Thymus (tissue), 11 donors: ENCODE results near the gene PRPS1. TPM values are rescaled to one million over a fixed set of nuclear protein-coding genes. Genes with fewer than 3 reads are reported as not detected.

Experiments
- DNase-seq, 9 donors: peaks; one replicate each; pipeline ENCODE4 v3.0.0-alpha.2; 2013; ENCODE audit warnings: low spot score in 9 of 9, low read depth in 6 of 9, missing footprints in 1 of 9
- H3K27ac ChIP-seq, 2 donors: one replicate each; pipeline ENCODE4 v1.5.1; 2013; ENCODE audit warnings: control low read depth in 1 of 2, low read depth in 1 of 2, low read length in 1 of 2, mild to moderate bottlenecking in 1 of 2, moderate library complexity in 1 of 2
- H3K27me3 ChIP-seq, 2 donors: one replicate each; pipeline ENCODE4 v1.5.1; 2013; ENCODE audit warnings: low read length in 1 of 2; ENCODE audit not compliant: control insufficient read depth in 2 of 2, insufficient read depth in 1 of 2
- H3K36me3 ChIP-seq, 2 donors: one replicate each; pipeline ENCODE4 v1.5.1; 2013; ENCODE audit warnings: low read length in 1 of 2, mild to moderate bottlenecking in 1 of 2, moderate library complexity in 1 of 2; ENCODE audit not compliant: control insufficient read depth in 2 of 2, insufficient read depth in 2 of 2
- H3K4me1 ChIP-seq, 2 donors: one replicate each; pipeline ENCODE4 v1.5.1; 2013; ENCODE audit warnings: low read length in 2 of 2; ENCODE audit not compliant: control insufficient read depth in 2 of 2, insufficient read depth in 2 of 2
- H3K4me3 ChIP-seq, 2 donors: one replicate each; pipeline ENCODE4 v1.5.1; 2013; ENCODE audit warnings: low read length in 2 of 2, control low read depth in 1 of 2, mild to moderate bottlenecking in 1 of 2
- H3K9me3 ChIP-seq, 2 donors: one replicate each; pipeline ENCODE4 v1.5.1; 2013; ENCODE audit warnings: low read length in 1 of 2, mild to moderate bottlenecking in 1 of 2; ENCODE audit not compliant: control insufficient read depth in 2 of 2, insufficient read depth in 1 of 2
- WGBS: extraction: QIAGEN DNeasy Blood & Tissue Kit; methylation state at CpG from one replicate; pipeline ENCODE4 v1.1.7; 2013; 5-methylcytosine and 5-hydroxymethylcytosine counted together
- polyA plus RNA-seq: library from polyadenylated mRNA; stranded (reverse); fragments of 200-250 nt; gene quantifications from one replicate; pipeline ENCODE4 v1.2.3, GENCODE V29; 2013
- total RNA-seq: library from RNA; stranded (reverse); fragments of 120-200 nt; gene quantifications from one replicate; pipeline ENCODE4 v1.2.4, GENCODE V29; 2013
- donor health status: healthy.

Gene PRPS1
- total and polyA plus RNA-seq, 2 donors = 26.4 to 41.7 TPM

DNA sequence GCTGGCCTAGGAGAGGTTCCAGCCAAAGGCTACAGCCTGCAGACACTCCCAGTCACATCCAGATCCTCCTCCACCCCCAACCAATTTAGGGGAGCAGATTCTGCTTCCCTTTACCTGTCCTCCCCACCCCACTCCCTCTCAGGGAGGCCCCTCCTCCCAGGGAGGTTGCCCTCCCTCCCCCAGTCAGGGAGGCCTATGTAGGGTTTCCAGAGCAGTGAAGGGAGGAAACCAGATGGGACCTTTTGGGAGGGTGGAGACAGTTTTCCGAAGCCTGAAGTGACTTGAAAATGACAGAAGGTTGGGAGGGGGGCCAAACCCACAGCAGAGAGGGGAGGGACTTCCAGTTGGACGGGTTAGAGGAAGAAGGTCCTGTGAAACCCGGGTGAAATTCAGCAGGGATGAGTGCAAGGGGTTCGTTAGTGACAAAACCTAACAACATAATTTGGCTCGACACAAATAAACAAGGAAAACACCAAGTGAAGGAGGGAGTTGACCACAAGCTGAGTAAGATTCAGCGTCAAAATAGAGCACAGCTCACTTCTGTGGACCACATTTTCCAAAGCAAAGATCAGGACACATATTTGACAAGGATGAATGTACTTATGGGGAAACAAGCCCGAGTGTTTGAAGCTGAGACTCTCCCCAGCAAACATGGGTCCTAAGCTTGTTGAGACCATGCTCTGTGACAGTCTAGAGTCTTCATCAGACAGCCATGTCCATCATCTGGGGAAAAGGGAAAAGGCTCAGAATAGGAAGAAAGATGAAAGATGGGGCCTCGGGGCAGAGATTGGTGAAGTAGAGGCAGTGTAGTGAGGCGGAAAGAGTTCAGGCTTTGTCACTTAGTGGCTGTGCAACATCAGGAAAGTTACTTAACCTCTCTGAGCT, 46.4 kb downstream of the PRPS1 start:
- peak in 3 of 9 donors; percentile 38 to 69 (median 43) for DNase-seq
- Histone ChIP-seq H3K36me3 (no peaks in the 10 kb centered on the region), H3K27ac (peak overlapping the region; percentile 98 to 99), H3K4me1 (peaks cover 29 to 68% of the 10 kb centered on the region in 2 donors), H3K27me3 (peaks cover 0 to 2% of the 10 kb centered on the region in 2 donors), H3K9me3 (no peaks in the 10 kb centered on the region), H3K4me3 (peak overlapping the region in 1 of 2 donors; percentile 53)
- 19% methylated on average over 9 of the region's 9 CpGs for WGBS

DNA sequence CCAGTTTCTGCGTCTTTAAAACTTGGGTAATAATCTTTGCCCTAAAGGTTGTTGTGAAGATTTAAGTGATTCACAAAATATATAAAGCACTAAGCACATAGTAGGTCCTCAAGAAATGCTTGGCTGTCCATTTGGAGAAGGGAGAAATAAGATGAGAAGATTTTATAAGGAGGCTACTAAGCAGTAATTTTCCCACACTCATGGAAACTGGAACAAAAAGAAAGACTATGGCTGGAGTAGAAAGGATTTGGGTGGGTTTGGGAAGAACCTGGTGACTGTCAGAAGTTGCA, 47.0 kb downstream of the PRPS1 start:
- Histone ChIP-seq H3K4me3 (peak overlapping the region in 1 of 2 donors; percentile 59), H3K4me1 (peaks cover 29 to 68% of the 10 kb centered on the region in 2 donors), H3K27ac (peak overlapping the region in 1 of 2 donors; percentile 99), H3K9me3 (no peaks in the 10 kb centered on the region), H3K27me3 (peaks cover 0 to 2% of the 10 kb centered on the region in 2 donors), H3K36me3 (no peaks in the 10 kb centered on the region)
- WGBS = 90% methylated on average over 1 of the region's 1 CpG
- no peak for DNase-seq

DNA sequence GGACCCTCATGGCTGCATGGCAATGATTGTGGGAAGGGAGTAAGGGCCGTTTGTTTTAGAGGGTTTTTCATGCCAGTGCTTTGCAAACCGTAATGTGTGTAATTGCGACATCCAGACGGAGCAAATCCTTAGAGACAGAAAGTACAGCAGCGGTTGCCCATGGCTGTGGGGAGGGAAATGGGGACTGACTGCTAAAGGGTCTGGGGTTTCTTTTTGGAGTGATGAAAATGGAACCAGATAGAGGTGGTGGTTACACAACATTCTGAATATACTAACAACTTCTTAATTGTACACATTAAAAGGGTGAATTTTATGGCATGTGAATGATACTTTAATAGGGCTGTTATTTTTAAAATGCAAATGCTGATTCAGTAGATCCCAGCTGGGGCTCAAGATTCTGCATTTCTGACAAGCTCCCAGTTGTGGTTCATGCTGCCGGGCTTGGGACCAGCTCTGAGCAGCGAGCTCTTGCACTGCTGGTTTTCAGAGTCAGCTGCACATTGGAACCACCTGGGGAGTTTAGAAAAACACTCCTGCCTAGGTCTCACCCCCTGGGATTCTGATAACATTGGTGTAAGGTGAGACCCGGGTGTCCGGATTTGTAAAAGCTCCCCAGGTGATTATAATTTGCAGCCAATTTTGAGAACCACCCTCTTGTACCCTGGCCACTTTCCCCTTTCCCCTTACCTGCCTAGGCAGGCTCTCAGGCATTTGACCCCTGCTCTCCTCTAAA, 47.7 kb downstream of the PRPS1 start:
- Histone ChIP-seq H3K4me3 (peak overlapping the region; percentile 35 to 59), H3K36me3 (no peaks in the 10 kb centered on the region), H3K27me3 (peaks cover 0 to 2% of the 10 kb centered on the region in 2 donors), H3K27ac (peak overlapping the region; percentile 44 to 93), H3K4me1 (peaks cover 29 to 68% of the 10 kb centered on the region in 2 donors), H3K9me3 (no peaks in the 10 kb centered on the region)
- 43% methylated on average over 9 of the region's 9 CpGs for WGBS
- DNase-seq = peak in 3 of 9 donors; percentile 27 to 66 (median 41)

- Histone ChIP-seq H3K9me3 (no peaks in the 10 kb centered on the region), H3K4me1 (peaks cover 29 to 68% of the 10 kb centered on the region in 2 donors), H3K36me3 (no peaks in the 10 kb centered on the region), H3K27me3 (peaks cover 0 to 2% of the 10 kb centered on the region in 2 donors), H3K4me3 (peak overlapping the region; percentile 35 to 59), H3K27ac (peak overlapping the region; percentile 44 to 93)
- peak in 2 of 9 donors; percentile 18 to 46 for DNase-seq
- 20% methylated on average over 30 of the region's 30 CpGs for WGBS
Measured at GRCh38 chrX:107676559-107677378, 48.5 kb downstream of the PRPS1 start.

GRCh38 chrX:107677501-107677901, 49.2 kb downstream of the PRPS1 start:
- Histone ChIP-seq H3K4me3 (no peak overlapping the region), H3K36me3 (no peaks in the 10 kb centered on the region), H3K27ac (peak overlapping the region in 1 of 2 donors; percentile 85), H3K9me3 (no peaks in the 10 kb centered on the region), H3K4me1 (peaks cover 29 to 68% of the 10 kb centered on the region in 2 donors), H3K27me3 (peaks cover 0 to 2% of the 10 kb centered on the region in 2 donors)
- WGBS = 84% methylated on average over 10 of the region's 10 CpGs
- DNase-seq = no peak

DNA sequence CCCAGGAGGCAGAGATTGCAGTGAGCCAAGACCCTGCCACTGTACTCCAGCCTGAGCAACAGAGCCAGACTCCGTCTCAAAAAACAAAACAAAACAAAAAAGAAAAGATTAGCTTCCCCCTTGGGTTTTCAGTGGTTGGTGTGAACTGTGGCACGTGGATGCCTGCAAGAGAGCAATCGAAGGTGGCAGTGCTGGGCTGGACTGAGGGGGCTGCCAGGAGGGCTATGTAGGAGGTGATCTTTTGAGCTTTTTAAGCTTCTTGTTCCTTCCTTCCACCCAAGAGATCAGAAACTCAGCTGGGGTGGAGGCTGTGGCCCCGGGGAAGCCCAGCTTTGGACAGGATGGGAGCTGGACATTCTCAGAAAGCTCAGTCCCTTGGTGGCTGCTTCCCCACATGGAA, 49.6 kb downstream of the PRPS1 start:
- Histone ChIP-seq H3K4me1 (peaks cover 29 to 65% of the 10 kb centered on the region in 2 donors), H3K9me3 (no peaks in the 10 kb centered on the region), H3K36me3 (no peaks in the 10 kb centered on the region), H3K27me3 (peaks cover 0 to 2% of the 10 kb centered on the region in 2 donors), H3K4me3 (no peak overlapping the region), H3K27ac (no peak overlapping the region)
- no peak for DNase-seq
- 97% methylated on average over 4 of the region's 4 CpGs for WGBS

DNA sequence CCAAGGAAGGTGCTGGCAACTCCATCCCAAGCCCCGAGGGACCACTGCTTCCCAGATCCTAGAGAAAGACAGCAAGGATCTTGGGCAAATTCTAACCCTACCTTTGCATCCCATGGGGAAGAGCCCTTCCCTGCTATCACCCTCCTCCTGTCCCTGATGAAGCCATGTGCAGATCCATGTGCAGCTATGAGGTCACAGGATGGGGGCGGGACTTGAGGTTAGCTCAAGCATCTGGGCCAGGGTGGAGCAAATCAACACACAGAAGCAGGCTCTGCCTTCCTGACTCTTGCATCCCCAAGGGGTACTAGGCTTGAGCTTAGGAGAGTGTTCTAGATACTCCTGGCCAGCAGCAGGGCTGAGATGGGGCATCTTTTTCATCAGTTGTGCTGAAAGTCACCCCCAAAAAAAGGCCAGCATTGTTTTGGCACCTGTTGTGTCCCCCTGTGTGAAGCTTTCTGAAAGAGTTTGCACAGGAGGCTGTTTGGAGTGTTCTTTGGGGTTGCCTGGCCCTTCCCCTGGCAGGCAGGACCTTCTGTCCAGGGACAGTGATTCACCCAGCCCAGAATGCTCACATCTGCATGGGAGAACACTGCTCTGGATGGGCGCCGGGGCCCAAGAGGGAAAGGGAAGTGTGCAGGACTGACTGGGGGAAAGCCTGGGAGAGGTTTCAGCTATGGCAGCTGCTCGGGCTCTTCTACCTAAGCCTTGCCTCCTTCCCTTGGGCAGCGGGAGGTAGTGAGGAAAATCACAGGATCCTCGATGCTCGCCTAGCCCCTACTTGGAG, 50.8 kb downstream of the PRPS1 start:
- no peaks in the 10 kb centered on the region for H3K36me3 ChIP-seq
- peaks cover 0 to 2% of the 10 kb centered on the region in 2 donors for H3K27me3 ChIP-seq
- H3K4me1 ChIP-seq = peaks cover 27 to 52% of the 10 kb centered on the region in 2 donors
- 87% methylated on average over 8 of the region's 8 CpGs for WGBS
- peak overlapping the region in 1 of 2 donors; percentile 69 for H3K27ac ChIP-seq
- H3K4me3 ChIP-seq = no peak overlapping the region
- peak in 8 of 9 donors; percentile 54 to 89 (median 68) for DNase-seq
- H3K9me3 ChIP-seq = no peaks in the 10 kb centered on the region

- no peak for DNase-seq
- Histone ChIP-seq H3K9me3 (no peaks in the 10 kb centered on the region), H3K4me1 (peaks cover 24 to 32% of the 10 kb centered on the region in 2 donors), H3K27me3 (peaks cover 0 to 2% of the 10 kb centered on the region in 2 donors), H3K36me3 (no peaks in the 10 kb centered on the region), H3K4me3 (no peak overlapping the region), H3K27ac (no peak overlapping the region)
- 99% methylated on average over 3 of the region's 3 CpGs for WGBS
Measured at GRCh38 chrX:107682256-107682655, 53.9 kb downstream of the PRPS1 start.
